Stimulated activated CD8-positive, alpha-beta memory T cell treated with anti-CD3 and anti-CD28 coated beads, Interleukin-2, amount 100 ng/mL, for 48 hours (primary cell): ENCODE data around the gene ZNF519.

ENCODE experiments used
- DNase-seq, 2 donors: peaks; one replicate each; pipeline ENCODE4 v3.0.0-alpha.2; 2020; ENCODE audit warnings: low read depth in 2 of 2

ZNF519 gene

GRCh38 chr18:14098428-14098827 lies 33.8 kb downstream of the ZNF519 start:
- no peak for DNase-seq

- no peak for DNase-seq
These were observed 34.5 kb downstream of the ZNF519 start for GRCh38 chr18:14097761-14098160.

GRCh38 chr18:14093307-14093915 lies 38.8 kb downstream of the ZNF519 start:
- DNase-seq = no peak

GRCh38 chr18:14092625-14093306 lies 39.5 kb downstream of the ZNF519 start:
- no peak for DNase-seq

GRCh38 chr18:14089781-14090180 lies 42.5 kb downstream of the ZNF519 start:
- DNase-seq = no peak

GRCh38 chr18:14089191-14089590 lies 43.0 kb downstream of the ZNF519 start:
- no peak for DNase-seq

- no peak for DNase-seq
These were observed 45.6 kb downstream of the ZNF519 start for GRCh38 chr18:14086458-14087231.

- no peak for DNase-seq
These were observed 46.3 kb downstream of the ZNF519 start for GRCh38 chr18:14085770-14086457.

- no peak for DNase-seq
These were observed 57.0 kb downstream of the ZNF519 start for GRCh38 chr18:14075196-14075595.

GRCh38 chr18:14074187-14074586 lies 58.0 kb downstream of the ZNF519 start:
- DNase-seq = no peak

GRCh38 chr18:14053661-14054060 lies 78.6 kb downstream of the ZNF519 start:
- DNase-seq = no peak
